CD4-positive, alpha-beta T cell treated with Interleukin-4 for 4 hours (primary cell): ENCODE results near the gene FGF9.

Experiments
- DNase-seq: peaks from one replicate; pipeline ENCODE4 v3.0.0-alpha.2; 2020

Gene FGF9

DNA sequence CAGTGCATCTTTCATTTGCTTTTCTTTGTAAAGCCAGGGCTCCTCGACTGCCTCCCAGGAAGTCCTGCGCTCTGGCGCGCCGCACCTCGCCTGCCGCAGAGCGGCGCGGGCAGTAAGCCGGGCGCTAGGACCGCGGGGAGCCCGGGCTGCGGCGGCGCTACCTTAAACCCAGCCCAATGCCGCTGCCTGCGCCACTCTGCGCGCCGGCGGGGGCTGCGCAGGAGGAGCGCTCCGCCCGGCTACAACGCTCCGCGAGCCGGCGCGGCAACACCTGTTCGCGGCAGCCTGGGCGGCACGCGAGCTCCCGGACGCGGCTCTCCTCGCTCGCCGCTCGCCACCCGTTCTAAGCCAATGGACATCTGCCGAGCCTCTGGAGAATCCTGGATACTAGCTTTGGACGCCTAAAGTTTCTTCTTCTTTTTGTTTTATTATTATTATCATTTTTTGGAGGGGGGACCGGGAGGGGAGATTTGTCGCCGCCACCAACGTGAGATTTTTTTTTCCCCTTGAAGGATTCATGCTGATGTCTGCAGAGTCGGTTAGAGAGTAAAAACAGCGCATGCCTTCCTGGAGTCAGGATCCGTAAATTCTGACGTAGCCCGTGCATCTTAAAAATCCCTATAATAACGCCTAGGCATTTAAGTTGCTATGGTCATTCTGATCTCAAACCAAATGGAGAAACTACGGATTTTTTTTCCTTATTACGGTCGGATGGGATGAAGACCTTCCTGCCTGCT lies at the start of gene FGF9:
Gene FGF9 (plus strand): TSS at position 191 of the 737 bp plus-strand sequence. CDS start 840 bp downstream, outside the sequence.
- peak; percentile 81 for DNase-seq

DNA sequence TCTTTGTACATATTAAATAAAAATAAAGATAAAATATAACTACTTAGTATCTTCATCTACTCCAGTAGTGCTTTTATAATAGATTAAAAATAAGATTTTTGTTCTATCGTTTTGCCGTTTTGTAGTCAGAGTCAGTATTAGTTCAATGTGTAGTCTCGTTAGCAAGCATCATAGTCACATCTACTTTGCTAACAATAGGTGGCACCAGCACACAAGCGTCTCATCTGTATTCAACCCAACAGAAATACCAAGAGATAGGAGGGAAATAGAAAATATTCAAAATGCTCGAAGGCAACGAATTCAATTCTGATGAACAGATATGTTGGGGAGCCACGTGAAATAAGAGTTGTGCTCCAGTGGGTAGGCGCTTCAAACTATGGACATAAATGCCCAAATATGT lies 45.5 kb upstream of the FGF9 start:
- DNase-seq: peak; percentile 18

DNA sequence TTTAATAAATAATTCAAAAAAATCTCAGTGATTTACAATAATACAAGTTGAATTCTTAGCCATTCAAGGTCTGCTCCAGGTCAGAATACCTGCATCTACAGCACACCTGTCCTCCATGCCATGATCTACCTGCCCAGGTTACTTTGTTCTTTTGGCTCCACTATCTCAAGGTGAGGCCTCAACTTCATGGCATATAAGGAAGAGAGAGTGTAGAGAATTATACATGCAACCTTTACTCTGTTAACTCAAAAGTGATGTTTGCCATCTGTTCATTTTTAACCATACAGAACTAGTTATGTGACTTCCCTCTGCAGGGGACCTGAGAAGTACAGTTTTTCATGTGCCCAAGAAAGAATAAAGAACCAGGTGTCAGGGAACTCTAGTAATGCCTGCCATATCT lies 38.7 kb upstream of the FGF9 start:
- DNase-seq: no peak

DNA sequence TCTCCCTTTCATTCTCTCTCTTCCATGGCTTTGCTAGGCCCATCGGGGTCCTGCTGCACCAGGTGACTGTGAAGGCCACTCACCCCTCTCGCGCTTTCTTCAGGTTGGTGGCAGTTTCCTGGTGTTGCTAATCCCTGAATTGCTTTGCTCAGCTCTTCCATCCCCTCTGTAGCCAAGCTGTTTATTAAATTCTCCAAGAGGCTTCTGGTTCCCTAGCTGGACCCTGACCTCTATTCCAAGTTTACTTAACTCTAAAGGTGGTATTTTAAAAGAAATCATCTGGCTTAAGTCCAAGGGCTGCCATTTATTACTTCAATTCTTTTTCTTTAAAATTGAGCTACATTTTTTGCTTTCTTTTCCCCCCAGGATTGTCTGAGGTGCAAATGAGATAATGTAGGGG lies 34.2 kb upstream of the FGF9 start:
- DNase-seq: no peak

DNA sequence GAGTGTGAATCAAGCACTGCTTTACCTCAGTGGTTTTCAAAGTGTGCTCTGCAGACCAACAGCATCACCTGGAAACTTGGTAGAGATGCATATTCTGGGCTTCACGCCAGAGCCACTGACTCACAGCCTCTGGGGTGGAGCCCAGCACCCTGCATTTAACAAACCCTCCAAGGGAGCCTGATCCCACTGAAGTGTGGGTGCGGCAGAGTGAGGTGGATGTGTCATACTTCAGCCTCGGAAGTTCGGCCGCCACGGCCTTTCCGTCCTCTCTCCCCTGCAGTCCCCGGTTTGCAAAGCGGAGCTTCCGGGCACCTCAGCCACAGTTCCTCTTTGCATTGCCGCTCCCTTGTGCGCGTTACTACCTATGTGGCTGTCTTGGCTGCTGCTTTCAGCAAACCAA lies 33.6 kb upstream of the FGF9 start:
- peak; percentile 36 for DNase-seq

DNA sequence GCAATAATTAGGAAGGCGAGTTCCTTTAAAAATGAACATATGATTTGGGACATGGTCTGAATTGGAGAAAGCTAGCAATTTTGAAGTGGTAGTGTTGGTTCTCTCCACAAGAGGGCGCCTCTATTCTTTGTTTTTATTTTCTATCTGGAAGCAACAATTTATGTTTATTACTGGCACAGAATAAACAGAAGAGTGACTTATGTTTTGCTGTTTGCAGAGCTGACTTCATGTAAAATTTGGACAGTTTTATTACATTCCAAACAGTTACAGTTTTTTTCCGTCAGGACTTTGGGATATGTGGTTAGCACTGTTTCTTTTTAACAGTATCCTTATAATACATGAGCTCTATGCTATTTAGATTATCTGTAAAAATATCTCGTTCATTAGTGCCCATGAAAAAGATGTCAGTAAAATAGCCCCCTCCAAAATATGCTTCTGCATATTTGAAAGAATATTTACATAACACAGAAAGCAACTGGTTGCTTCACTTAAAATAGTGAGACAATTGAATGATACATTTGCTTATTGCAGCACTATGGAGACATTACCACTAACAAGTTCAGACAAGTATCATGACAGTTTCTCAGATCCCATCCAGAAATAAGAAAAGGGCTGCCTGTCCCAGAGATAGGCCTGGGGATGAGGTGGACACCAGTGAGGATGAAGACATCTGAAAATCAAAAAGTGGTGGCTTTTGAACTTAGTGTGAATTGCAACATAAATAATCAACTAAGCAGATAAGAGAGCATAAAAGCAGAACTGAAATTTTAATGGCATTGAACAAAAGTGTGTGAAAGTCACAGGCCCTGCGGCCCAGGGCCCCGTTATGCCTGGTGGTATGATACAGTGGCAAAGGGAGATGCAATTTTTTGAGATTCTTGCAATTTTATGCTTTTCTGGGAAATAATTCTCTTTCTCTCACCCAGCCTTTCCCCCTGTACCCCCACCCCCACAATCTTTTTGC lies 32.3 kb upstream of the FGF9 start:
- peak; percentile 45 for DNase-seq

DNA sequence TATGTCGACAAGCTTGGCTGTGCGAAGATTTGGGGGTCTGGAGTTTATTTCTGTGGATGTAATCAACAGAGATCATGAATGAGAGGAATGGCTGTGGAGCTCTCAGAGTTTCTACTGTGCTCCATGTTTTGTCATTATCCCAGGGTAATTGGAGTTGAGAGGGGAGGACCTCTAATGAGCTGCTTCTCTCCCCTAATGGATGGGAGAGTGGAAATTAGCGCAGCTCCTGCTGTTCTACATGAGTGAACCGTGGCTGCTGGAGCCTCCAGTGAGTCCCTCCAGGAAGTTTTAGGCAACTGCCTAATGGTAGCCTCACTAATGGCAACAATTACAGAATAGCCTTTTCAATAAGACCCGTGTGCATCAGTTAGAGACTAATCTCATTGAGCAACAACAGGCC lies 31.3 kb upstream of the FGF9 start:
- DNase-seq: no peak

DNA sequence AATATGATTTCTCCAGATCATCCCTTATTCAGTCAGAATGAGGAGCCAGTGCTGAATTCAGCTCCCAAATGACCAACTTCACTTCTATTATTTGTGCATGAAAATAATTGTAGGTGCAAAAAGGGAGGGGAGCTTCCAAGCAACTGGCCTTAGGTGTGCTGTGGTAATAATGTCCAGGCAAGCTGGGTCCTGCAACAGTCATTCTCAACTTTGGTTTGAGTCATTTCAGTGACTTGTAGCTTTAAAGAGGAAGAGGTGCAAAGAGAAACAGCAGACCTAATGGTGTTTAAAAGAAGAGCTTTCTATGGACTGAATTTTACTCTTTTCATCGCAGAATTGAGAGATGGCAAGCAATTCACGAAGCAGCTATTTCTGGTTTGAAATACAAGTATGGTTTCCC lies 29.2 kb upstream of the FGF9 start:
- DNase-seq: no peak

DNA sequence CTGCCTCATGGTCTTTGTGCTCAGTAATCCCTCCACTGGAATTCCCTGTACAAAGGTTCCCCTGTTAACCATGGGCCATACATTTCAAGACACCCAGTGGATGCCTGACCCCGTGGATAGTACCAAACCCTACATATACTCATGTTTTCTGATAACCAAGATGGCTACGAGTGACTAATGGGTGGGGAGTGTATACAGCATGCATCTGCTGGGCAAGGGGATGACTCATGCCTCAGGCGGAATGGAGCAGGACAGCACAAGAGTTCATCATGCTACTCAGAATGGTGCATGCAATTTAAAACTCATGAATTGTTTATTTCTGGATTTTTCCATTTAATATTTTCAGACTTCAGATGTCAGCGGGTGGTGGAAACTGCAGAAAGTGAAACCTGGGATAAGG lies 13.3 kb upstream of the FGF9 start:
- no peak for DNase-seq

DNA sequence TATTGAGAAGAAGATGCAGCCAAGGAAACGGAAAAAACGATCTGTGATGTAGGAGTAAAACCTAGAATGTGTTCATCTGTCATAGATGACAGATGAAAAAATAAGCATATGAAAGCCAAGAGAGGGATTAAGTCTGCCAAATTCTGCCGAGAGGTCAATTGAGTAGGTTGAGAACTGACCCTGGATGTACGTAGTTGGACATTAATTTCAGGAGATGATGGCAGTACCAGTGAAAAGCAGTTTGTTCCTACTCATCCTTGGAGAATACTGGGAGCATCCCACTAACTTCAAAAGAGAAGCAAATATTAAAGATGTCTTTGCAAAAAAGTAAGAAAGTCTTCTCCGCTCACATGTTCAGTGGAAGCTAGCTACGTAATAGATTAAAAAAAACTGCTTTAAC lies 11.8 kb upstream of the FGF9 start:
- DNase-seq: no peak

DNA sequence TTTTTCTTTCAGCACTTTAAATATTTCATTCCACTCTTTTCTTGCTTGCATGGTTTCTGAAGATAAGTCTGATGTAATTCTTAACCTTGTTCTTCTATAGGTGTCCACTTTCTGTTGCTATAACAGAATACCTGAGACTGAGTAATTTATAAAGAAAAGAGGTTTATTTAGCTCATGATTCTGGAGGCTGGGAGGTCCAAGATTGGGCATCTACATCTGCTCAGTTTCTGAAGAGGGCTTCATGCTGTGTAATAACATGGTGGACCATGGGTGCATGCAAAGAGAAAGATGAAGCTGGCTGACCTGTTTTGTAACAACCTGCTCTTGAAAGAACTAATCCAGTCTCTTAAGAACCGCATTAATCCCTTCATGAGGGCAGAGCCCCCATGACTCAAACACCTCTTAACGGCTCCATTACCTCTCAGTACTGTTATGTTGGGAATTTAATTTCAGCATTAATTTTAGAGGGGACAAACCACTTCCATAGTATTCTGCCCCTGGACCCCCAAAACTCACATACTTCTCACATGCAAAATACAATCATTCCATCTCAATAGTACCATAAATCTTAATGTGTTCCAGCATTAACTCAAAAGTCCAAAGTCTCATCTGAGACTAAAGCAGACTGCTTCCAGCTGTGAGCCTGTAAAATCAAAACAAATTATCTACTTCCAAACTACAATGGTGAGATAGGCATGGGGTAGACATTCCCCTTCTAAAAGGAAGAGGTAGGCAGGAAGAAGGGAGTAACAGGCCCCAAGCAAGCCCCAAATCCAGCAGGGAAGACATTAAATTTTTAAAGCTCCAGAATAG lies 9.6 kb upstream of the FGF9 start:
- no peak for DNase-seq

DNA sequence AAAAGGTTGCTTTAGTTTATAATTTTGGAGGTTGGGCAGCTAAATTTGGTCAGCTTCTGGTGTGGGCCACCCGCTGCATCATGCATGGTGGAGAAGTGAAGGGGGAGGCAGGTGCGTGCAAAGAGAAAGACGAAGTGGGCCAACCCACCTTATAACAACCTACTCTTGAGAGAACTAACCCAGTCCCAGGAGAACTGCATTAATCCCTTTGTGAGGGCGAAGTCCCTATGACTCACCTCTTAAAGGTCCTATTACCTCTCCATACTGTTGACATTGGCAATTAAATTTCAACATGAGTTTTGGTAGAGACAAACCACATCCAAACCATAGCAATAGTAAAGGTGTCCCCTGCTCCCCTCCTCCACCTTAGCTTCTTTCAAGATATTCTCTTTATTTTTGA lies 7.7 kb upstream of the FGF9 start:
- no peak for DNase-seq

DNA sequence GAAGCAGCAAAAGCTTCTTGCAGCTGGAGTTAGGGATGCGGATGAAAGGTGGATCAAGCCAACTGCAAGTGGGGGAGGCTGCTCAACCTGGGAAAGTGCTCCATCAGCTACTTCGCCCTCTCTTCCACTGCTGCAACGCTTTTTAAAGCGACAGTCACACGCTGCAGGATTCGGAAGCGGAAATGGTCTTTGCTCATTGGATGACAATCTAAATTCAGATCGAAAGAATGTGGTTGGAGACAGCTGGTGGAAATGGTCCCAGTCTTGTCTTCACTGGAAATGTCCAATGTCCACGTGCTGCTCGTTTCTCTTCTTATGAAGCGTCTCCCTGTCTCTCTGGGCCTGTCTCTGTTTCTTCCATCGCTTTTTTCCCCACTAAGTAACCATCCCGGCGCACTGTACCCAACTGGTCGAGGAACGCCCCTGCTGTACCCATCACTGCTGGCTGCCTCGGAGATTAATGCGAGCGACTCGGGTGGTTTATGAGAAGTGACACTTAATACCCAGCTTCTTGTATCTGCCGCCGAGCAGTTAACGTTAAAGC lies 2.1 kb upstream of the FGF9 start:
- DNase-seq: no peak

DNA sequence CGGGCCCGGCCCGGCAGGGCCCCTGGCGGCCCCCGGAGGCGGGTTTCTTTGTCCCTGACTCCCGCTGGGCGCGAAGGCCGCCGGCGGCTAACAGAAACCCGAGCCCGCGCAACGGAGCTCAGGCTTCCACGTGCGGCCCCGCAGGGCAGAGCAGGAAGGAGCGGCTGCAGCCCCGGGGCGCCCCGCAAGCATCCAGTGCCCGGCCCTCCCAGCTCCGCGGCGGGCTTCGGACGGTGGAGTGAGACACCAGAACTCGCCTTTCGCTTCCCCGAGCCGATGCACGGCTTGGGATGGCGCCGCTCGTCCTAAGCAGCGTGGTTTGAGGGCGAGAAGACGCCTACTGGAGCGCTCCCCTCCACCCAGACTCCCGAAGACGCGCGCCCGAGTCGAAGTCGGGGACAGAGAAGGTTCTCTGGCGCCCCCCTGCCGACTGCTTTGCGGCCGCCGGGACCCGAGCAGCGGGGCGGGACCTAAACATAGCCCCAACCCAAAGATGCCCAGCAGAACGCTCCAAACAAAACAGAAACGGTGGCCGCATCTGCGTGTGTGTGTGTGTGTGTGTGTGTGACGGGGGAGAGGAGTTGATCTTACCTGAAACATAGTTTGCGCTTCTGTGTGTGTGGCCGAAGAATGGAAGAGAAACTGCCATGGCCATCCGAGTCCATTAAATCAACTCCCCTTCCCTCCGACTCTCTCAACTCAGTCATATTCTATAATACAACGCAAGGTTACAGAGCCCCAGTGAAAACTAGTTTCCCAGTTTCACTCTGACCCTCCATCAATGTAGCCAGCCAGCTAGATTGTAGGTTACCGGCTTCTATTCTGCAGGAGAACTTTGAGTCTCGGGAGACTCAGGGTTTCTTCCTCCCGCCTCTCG lies 629 bp upstream of the FGF9 start:
- peak; percentile 60 for DNase-seq

DNA sequence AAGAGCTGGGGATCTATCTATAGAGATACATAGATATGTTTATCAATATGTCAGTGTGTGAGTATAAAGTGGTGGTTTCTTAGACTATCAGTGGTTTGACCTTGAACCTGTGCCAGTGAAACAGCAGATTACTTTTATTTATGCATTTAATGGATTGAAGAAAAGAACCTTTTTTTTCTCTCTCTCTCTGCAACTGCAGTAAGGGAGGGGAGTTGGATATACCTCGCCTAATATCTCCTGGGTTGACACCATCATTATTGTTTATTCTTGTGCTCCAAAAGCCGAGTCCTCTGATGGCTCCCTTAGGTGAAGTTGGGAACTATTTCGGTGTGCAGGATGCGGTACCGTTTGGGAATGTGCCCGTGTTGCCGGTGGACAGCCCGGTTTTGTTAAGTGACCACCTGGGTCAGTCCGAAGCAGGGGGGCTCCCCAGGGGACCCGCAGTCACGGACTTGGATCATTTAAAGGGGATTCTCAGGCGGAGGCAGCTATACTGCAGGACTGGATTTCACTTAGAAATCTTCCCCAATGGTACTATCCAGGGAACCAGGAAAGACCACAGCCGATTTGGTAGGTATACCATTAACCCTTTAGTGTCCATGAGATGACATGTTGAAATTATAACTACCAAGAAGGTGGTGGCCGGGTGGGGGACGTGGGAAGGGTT lies 880 bp downstream of the FGF9 start:
- DNase-seq: no peak

DNA sequence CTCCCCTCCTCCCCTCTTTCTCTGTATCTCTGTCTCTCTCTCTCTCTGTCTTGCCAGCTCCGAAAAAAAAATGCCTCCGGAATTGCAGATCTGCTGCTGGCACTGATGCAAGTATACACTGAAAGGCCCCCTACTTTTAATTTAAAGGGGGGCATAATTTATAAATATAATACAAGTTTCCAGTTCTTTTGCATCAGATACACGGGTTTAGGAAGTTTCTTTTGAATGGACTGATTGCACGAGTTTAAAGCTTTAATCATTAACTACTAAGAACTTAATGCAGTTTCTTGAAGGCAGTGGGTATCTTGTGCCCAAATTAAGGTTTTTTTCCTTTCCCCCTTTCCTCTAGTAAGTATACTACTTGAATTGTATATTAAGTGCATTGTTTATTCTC lies 1.4 kb downstream of the FGF9 start:
- DNase-seq: no peak

DNA sequence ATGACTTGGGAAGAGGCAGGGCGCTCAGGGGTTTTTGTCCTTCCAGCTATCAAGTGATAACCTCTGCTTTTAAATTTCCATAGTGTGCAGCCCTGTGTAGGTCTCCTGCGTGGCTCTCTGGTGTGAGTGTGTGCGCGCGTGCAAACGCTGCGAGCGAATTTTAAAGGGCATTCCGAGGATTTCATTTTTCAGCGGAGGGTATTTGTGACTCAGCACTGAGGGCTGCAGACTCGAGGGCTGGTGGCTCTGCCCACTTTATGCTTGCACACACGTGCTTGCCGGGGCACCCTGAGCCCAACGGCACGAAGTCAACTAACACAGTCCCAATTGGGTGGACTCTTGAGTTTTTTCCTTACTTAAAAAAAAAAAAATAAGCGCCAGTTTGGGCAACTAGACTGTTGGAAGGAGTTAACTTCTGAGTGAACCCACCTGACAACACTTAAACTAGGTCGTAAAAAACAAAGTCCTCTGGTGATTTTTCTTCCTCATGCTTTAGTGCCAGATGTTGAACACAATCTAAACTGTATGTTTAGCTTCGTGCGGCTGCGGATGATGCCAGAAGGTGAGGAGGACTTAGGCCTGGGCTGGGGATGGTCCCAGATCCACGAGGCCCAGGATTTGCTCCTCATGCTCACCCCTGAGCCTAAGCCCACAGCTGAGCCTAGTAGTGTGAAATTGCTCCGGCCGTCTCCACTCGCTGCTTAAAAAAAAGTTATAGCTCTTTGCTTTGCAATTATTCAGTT lies 2.1 kb downstream of the FGF9 start:
- no peak for DNase-seq

DNA sequence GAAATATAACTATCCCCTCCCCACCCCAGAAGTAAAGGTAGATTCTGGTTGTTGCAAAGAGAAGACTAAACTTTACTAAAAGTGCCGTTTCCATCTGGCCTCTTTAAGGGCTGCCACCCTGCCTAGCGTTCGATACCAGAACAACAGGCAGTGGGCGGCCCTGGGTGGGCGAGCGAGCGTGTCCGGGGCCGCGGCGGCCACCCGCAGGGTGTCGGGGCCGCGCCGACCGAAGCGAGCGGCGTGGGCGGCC lies 2.6 kb downstream of the FGF9 start:
- DNase-seq: peak; percentile 37

DNA sequence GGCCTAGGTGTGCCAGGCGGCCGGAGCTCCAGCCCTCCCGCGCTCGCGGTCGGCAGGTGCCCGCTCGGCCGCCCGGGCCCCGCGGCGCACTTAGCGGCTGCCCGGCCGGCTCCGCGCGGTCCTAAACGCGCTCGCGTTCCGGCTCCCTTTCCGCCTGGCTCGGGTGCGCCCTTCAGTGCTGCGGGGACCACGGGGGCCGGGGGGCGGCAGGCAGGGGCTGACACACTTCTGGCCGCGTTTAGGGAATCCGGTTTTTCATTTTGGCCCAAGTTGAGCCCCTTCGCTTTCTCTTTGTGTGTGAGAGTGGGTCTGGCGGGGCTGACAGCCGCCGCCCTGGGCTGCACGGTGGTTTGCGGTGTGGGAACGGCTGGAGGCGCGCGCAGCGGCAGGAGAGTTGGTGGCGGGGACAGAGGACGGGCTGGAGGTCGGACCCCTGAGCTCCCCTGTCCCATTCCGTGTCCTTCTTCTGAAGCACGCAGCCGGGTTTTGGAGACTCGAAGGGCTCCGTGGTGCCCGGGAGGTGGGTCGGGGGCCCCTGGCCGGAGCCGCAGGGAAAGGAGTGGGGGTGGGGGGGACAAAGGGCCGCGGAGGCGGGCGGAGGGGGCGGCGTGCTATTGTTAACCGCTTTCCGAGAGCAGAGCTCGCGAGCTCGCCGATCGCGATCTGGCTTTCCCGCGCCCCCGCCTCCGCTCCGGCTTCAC lies 3.1 kb downstream of the FGF9 start:
- DNase-seq: no peak

DNA sequence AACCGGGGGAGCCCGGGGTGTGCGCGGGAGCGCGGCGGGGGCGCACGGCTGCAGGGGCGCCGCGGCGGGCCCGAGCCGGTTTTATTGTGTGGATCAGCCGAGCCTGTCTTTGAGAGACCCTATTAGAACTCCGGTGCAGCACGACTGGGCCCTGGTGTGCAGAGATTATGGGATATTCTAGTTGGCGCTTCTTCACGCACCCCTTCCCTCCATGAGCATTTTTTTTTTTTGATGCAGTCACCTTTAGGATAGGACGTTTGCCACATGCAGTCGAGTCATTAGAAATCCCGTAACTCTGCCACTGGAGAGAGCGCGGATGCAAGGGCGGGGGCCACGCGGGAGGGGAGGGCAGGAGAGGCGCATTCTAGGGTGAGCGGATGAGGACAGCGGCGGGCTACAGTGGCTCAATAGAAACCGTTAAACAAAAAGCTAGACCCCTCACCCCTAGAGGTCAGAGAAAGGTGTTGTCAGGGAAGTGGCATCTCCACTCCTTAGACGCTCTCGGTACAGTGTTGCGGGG lies 3.7 kb downstream of the FGF9 start:
- no peak for DNase-seq
